GM12878 (cell line): Measurements from ENCODE around the gene CYTH3. TPM values are rescaled to one million over a fixed set of nuclear protein-coding genes. Genes with fewer than 3 reads are reported as not detected.

Source experiments
- ATAC-seq: fragments of 200-7000 bp; cut with Tn5 transposase; 3 replicates; pipeline ENCODE4 v1.9.1; 2020; ENCODE audit warnings: mild to moderate bottlenecking, moderate library complexity
- BruUV-seq: library from RNA; stranded (reverse); fragments of 400-500 nt; replicated peaks from 2 replicates; lab custom pipeline; 2021; lab: Mats Ljungman, UMichigan
- CTCF ChIA-PET: fragments of 300-600 bp; sonication (Branson Sonifier 250); formaldehyde crosslinking; extraction: SDS; loops from one replicate; lab custom pipeline; 2021; ENCODE audit warnings: inconsistent platforms; lab: Yijun Ruan, JAX
- POLR2A ChIA-PET: fragments of 350-600 bp; formaldehyde crosslinking; extraction: SDS; loops from one replicate; lab custom pipeline; 2021; ENCODE audit warnings: inconsistent platforms; lab: Charles Lee
- RAD21 ChIA-PET: fragments of 300-600 bp; sonication (Branson Sonifier 250); formaldehyde crosslinking; loops from one replicate; lab custom pipeline; 2023; ENCODE audit warnings: antibody characterized with exemption; ENCODE audit not compliant: unreplicated experiment; lab: Charles Lee
- SMC1A ChIA-PET: fragments of 300-600 bp; sonication (Branson Sonifier 250); formaldehyde crosslinking; loops from one replicate; lab custom pipeline; 2023; ENCODE audit not compliant: unreplicated experiment, uncharacterized antibody; lab: Charles Lee
- DNase-seq: peaks from one replicate; pipeline ENCODE4 v3.0.0-alpha.2; 2011; ENCODE audit warnings: low read depth, low spot score
- FAIRE-seq: peaks from 3 replicates; lab custom pipeline; 2011; peaks lifted over from hg19 to GRCh38; lab: Jason Lieb, UNC
- H2AFZ ChIP-seq: 2 replicates; pipeline ENCODE4 v1.6.0; 2011; ENCODE audit warnings: low read depth, low read length, control low read depth; ENCODE audit not compliant: control insufficient read depth
- H3K27ac ChIP-seq: 2 replicates; pipeline ENCODE4 v1.5.1; 2011; ENCODE audit warnings: control low read depth; ENCODE audit not compliant: control insufficient read depth, insufficient read depth
- H3K27me3 ChIP-seq, 2 experiments: replicated peaks in 1 of 2; 2 replicates each; pipeline versions ENCODE4 v1.6.0 to v1.6.1; 2011; ENCODE audit warnings: low read length in 1 of 2; ENCODE audit not compliant: control insufficient read depth in 2 of 2, insufficient read depth in 2 of 2
- H3K36me3 ChIP-seq, 2 experiments: 2 replicates each; pipeline ENCODE4 v1.5.1; 2011; ENCODE audit warnings: low read length in 1 of 2; ENCODE audit not compliant: control insufficient read depth in 2 of 2, insufficient read depth in 2 of 2
- H3K4me1 ChIP-seq: 2 replicates; pipeline ENCODE4 v1.6.1; 2011; ENCODE audit warnings: mild to moderate bottlenecking, low read length, moderate library complexity, mixed read lengths; ENCODE audit not compliant: control insufficient read depth, insufficient read depth
- H3K4me2 ChIP-seq: 2 replicates; pipeline ENCODE4 v1.6.0; 2011; ENCODE audit warnings: control low read depth; ENCODE audit not compliant: control insufficient read depth, insufficient read depth
- H3K4me3 ChIP-seq: fragments of 200-600 bp; sonication (generic); 2 replicates; pipeline ENCODE4 v1.5.1; 2016
- H3K79me2 ChIP-seq: 2 replicates; pipeline ENCODE4 v1.6.0; 2011; ENCODE audit warnings: low read length; ENCODE audit not compliant: control insufficient read depth, insufficient read depth
- H3K9ac ChIP-seq: 2 replicates; pipeline ENCODE4 v1.8.0; 2011; ENCODE audit warnings: low read length, control low read depth, mixed read lengths; ENCODE audit not compliant: control insufficient read depth, insufficient read depth
- H3K9me3 ChIP-seq: replicated peaks from 3 replicates; pipeline ENCODE4 v1.5.1; 2011; ENCODE audit warnings: mild to moderate bottlenecking, low read length; ENCODE audit not compliant: control insufficient read depth, insufficient read depth
- H4K20me1 ChIP-seq: 2 replicates; pipeline ENCODE4 v1.6.0; 2011; ENCODE audit not compliant: control insufficient read depth, insufficient read depth
- ATF3 ChIP-seq: IDR thresholded peaks from 2 replicates; pipeline ENCODE4 v1.6.1; 2011; ENCODE audit warnings: low read depth, mild to moderate bottlenecking, low read length, moderate library complexity, borderline replicate concordance; ENCODE audit errors: extremely low read depth
- CBX3 ChIP-seq: fragments of 200-600 bp; sonication (generic); IDR thresholded peaks from 2 replicates; pipeline ENCODE4 v1.6.1; 2016; ENCODE audit warnings: low read depth, borderline replicate concordance
- CHD1 ChIP-seq: IDR thresholded peaks from 2 replicates; pipeline ENCODE4 v1.6.1; 2012; ENCODE audit warnings: low read depth, low read length, improper control_type of control experiment
- CHD2 ChIP-seq: IDR thresholded peaks from 2 replicates; pipeline ENCODE4 v1.6.1; 2011; ENCODE audit warnings: low read depth, low read length, improper control_type of control experiment, borderline replicate concordance
- GABPA ChIP-seq: IDR thresholded peaks from 2 replicates; pipeline ENCODE4 v1.6.1; 2014; ENCODE audit warnings: antibody characterized with exemption, low read depth, mild to moderate bottlenecking, inconsistent platforms
- MYC ChIP-seq: IDR thresholded peaks from 2 replicates; pipeline ENCODE4 v1.6.1; 2011; ENCODE audit warnings: mild to moderate bottlenecking, low read length, moderate library complexity, inconsistent platforms; ENCODE audit not compliant: insufficient read depth, insufficient replicate concordance, insufficient read length, severe bottlenecking
- NR2C1 ChIP-seq: fragments of 450-650 bp; IDR thresholded peaks from 2 replicates; pipeline ENCODE4 v1.6.1; 2017; ENCODE audit warnings: antibody characterized with exemption, mild to moderate bottlenecking, moderate library complexity
- NR2F1 ChIP-seq: fragments of 450-650 bp; conservative IDR thresholded peaks from 2 replicates; pipeline ENCODE4 v1.6.1; 2017; ENCODE audit warnings: mild to moderate bottlenecking
- REST ChIP-seq: IDR thresholded peaks from 2 replicates; pipeline ENCODE4 v1.6.1; 2012; ENCODE audit warnings: mild to moderate bottlenecking, low read depth, low read length
- ZNF274 ChIP-seq: IDR thresholded peaks from one replicate; pipeline ENCODE4 v1.8.0; 2011; ENCODE audit not compliant: insufficient read length, insufficient read depth
- WGBS: methylation state at CpG from one replicate; pipeline ENCODE4 v1.1.6; 2016; ENCODE audit warnings: low lambda C conversion rate; ENCODE audit not compliant: insufficient replicate concordance, insufficient coverage; ENCODE audit errors: missing lambda C conversion rate; 5-methylcytosine and 5-hydroxymethylcytosine counted together
- in situ Hi-C: fragments of 300-500 bp; cut with MboI; formaldehyde crosslinking; loops from 9 replicates; pipeline ENCODE4 v1.14.3; 2018; ENCODE audit warnings: mixed read lengths
- intact Hi-C: fragments of 100-400 bp; cut with micrococcal nuclease; formaldehyde crosslinking; loops from one replicate; pipeline ENCODE4 v1.14.2; 2022; ENCODE audit not compliant: unreplicated experiment
- polyA plus RNA-seq, 11 experiments: library from polyadenylated mRNA; depleted of rRNA in 4 of 11; unstranded in 6 of 11; stranded (reverse) in 5 of 11; fragments of >200 nt; fragmentation: Nextera tagmentation in 4 of 11; fragmentation: Illumina TruSeq in 1 of 11; extraction: Ambion mirVana in 4 of 11; extraction: Trizol in 1 of 11; gene quantifications; 1 replicate in 1 of 11; 2 replicates in 10 of 11; pipeline versions ENCODE4 v1.2.1 to v1.2.3, GENCODE V29; 2011 to 2016; ENCODE audit warnings: inconsistent platforms in 2 of 11, missing spikeins in 2 of 11, low read depth in 1 of 11
- total RNA-seq, 4 experiments: library from RNA; depleted of rRNA in 3 of 4; stranded (reverse); fragments of >200 nt in 3 of 4; fragmentation: Illumina TruSeq in 1 of 4; extraction: Trizol in 1 of 4; gene quantifications; 2 replicates each; pipeline versions ENCODE4 v1.2.1 to v1.2.3, GENCODE V29; 2013 to 2021
- TF ChIP-seq, protein P1 (sequence below): fragments of 450-650 bp; IDR thresholded peaks from 2 replicates; pipeline ENCODE4 v1.6.1; 2016; ENCODE audit warnings: mild to moderate bottlenecking, moderate library complexity, borderline replicate concordance
- TF ChIP-seq, protein P2 (sequence below): fragments of 450-650 bp; IDR thresholded peaks from 2 replicates; pipeline ENCODE4 v1.6.1; 2016; ENCODE audit warnings: mild to moderate bottlenecking

CYTH3 gene
- total and polyA plus RNA-seq, 10 of the 15 experiments (the other 5 are each of a cell fraction or from before 2014, with no cell fraction given) = 0.45 to 28.2 (median 15.7) TPM

GRCh38 chr7:6244021-6244420 lies 28.4 kb downstream of the CYTH3 start:
- TF ChIP-seq ATF3 (no peak), NR2F1 (no peak), CBX3 (no peak), GABPA (no peak), MYC (no peak), REST (no peak), ZNF274 (no peak), CHD2 (no peak), CHD1 (no peak), NR2C1 (no peak)
- TF ChIP-seq, protein P1, sequence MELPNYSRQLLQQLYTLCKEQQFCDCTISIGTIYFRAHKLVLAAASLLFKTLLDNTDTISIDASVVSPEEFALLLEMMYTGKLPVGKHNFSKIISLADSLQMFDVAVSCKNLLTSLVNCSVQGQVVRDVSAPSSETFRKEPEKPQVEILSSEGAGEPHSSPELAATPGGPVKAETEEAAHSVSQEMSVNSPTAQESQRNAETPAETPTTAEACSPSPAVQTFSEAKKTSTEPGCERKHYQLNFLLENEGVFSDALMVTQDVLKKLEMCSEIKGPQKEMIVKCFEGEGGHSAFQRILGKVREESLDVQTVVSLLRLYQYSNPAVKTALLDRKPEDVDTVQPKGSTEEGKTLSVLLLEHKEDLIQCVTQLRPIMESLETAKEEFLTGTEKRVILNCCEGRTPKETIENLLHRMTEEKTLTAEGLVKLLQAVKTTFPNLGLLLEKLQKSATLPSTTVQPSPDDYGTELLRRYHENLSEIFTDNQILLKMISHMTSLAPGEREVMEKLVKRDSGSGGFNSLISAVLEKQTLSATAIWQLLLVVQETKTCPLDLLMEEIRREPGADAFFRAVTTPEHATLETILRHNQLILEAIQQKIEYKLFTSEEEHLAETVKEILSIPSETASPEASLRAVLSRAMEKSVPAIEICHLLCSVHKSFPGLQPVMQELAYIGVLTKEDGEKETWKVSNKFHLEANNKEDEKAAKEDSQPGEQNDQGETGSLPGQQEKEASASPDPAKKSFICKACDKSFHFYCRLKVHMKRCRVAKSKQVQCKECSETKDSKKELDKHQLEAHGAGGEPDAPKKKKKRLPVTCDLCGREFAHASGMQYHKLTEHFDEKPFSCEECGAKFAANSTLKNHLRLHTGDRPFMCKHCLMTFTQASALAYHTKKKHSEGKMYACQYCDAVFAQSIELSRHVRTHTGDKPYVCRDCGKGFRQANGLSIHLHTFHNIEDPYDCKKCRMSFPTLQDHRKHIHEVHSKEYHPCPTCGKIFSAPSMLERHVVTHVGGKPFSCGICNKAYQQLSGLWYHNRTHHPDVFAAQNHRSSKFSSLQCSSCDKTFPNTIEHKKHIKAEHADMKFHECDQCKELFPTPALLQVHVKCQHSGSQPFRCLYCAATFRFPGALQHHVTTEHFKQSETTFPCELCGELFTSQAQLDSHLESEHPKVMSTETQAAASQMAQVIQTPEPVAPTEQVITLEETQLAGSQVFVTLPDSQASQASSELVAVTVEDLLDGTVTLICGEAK = no peak
- TF ChIP-seq, protein P2, sequence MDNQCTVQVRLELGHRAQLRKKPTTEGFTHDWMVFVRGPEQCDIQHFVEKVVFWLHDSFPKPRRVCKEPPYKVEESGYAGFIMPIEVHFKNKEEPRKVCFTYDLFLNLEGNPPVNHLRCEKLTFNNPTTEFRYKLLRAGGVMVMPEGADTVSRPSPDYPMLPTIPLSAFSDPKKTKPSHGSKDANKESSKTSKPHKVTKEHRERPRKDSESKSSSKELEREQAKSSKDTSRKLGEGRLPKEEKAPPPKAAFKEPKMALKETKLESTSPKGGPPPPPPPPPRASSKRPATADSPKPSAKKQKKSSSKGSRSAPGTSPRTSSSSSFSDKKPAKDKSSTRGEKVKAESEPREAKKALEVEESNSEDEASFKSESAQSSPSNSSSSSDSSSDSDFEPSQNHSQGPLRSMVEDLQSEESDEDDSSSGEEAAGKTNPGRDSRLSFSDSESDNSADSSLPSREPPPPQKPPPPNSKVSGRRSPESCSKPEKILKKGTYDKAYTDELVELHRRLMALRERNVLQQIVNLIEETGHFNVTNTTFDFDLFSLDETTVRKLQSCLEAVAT = no peak
- in situ Hi-C loops (no loop called here), intact Hi-C loops (no loop called here)
- no peak overlapping the region for H3K4me2 ChIP-seq
- RAD21 ChIA-PET = no interaction called here
- peaks cover 2% of the 10 kb centered on the region; the same call in 1 of the 2 replicates for H3K4me1 ChIP-seq
- no peaks in the 10 kb centered on the region; the same call in 2 of the 3 replicates for H3K9me3 ChIP-seq
- DNase-seq (no peak), ATAC-seq (no peak), FAIRE-seq (no peak)
- SMC1A ChIA-PET = interaction anchor here (5.6 kb wide), 1 partner anchor 18 kb away, joined by 36 read pairs; no protein-coding TSS in a partner anchor
- no peaks in the 10 kb centered on the region for H3K27me3 ChIP-seq
- H3K36me3 ChIP-seq = no peaks in the 10 kb centered on the region
- WGBS = 96% methylated on average over 3 of the region's 3 CpGs
- BruUV-seq = no TSS peak
- no peak overlapping the region for H3K4me3 ChIP-seq
- CTCF ChIA-PET = no interaction called here
- no peak overlapping the region for H2AFZ ChIP-seq
- no peak overlapping the region for H3K9ac ChIP-seq
- POLR2A ChIA-PET = no interaction called here
- H4K20me1 ChIP-seq = no peaks in the 10 kb centered on the region
- no peak overlapping the region for H3K27ac ChIP-seq
- H3K79me2 ChIP-seq = peaks cover 49% of the 10 kb centered on the region
